Measurements from ENCODE around the gene KRT86. TPM values are rescaled to one million over a fixed set of nuclear protein-coding genes. Genes with fewer than 3 reads are reported as not detected.

KRT86 gene
- total and polyA plus RNA-seq, 2 of the 13 experiments (the other 11 are each of a cell fraction or from before 2014, with no cell fraction given) = not detected

GRCh38 chr12:52356031-52356761 is 81.8 kb downstream of the KRT86 start (continued):
- TF ChIP-seq HDAC6 (IDR thresholded peaks at IDR 0.05; ENCODE audit: low read depth, low read length) = no peak
- TF ChIP-seq BHLHE40 (IDR thresholded peaks at IDR 0.05; ENCODE audit: low read length) = no peak
- TF ChIP-seq PTBP1 (IDR thresholded peaks at IDR 0.05; ENCODE audit: low read depth, low read length, poor library complexity, severe bottlenecking) = no peak
- TF ChIP-seq ZNF124 (CRISPR knock-in tag; IDR thresholded peaks at IDR 0.05) = no peak

GRCh38 chr12:52356762-52357580 is 82.5 kb downstream of the KRT86 start:
- ATAC-seq (no peak), FAIRE-seq (no peak), DNase-seq (ENCODE audit: low spot score) (no peak)
- no peaks in the 10 kb centered on the region for H3K9me3 ChIP-seq (ENCODE audit: low read length)
- peaks cover 0 to 8% of the 10 kb centered on the region in 2 experiments; a peak in 1 of 5 replicates for H3K27me3 ChIP-seq (ENCODE audit: control insufficient read depth in 1 of 2, insufficient read depth in 2 of 2, low read length in 2 of 2)
- ChIA-PET POLR2A (no interaction called here), CTCF (ENCODE audit: low intra/inter-chr PET ratio, low total read pairs) (no interaction called here)
- H2AFZ ChIP-seq (ENCODE audit: low read length) = no peak overlapping the region
- no peaks in the 10 kb centered on the region for H3K4me1 ChIP-seq (ENCODE audit: insufficient read depth, low read length)
- H3K9ac ChIP-seq (ENCODE audit: insufficient read depth, low read depth, low read length) = no peak overlapping the region
- H3K4me3 ChIP-seq (replicated peaks in 1 of 3; ENCODE audit: insufficient read depth in 1 of 3, low read depth in 2 of 3, low read length in 3 of 3) = no peak overlapping the region
- no peaks in the 10 kb centered on the region for H3K36me3 ChIP-seq (replicated peaks in 1 of 2; ENCODE audit: control insufficient read depth in 1 of 2, insufficient read depth in 2 of 2, low read length in 2 of 2)
- H3K4me2 ChIP-seq (ENCODE audit: low read depth, low read length) = no peak overlapping the region
- 29% methylated on average over 11 of the region's 20 CpGs for WGBS (ENCODE audit: low lambda C conversion rate)
- BruUV-seq (replicated peaks) = no TSS peak
- intact Hi-C loops (cut with micrococcal nuclease; ENCODE audit: unreplicated experiment) (no loop called here), in situ Hi-C loops (cut with HindIII; ENCODE audit: extremely low pct_ligation_motif_present, low pct_unique_long_range_greater_than_20kb) (no loop called here)
- no peak overlapping the region for H3K27ac ChIP-seq (ENCODE audit: extremely low read length, insufficient read depth, low read length)
- no peaks in the 10 kb centered on the region for H3K79me2 ChIP-seq (ENCODE audit: insufficient read depth, low read length)
- no peaks in the 10 kb centered on the region for H4K20me1 ChIP-seq (ENCODE audit: insufficient read depth, low read length)
- no peak for TF ChIP-seq ZNF564 (CRISPR knock-in tag; IDR thresholded peaks at IDR 0.05)
- TF ChIP-seq ZFP41 (CRISPR knock-in tag; IDR thresholded peaks at IDR 0.05; ENCODE audit: borderline replicate concordance) = no peak
- no peak for TF ChIP-seq ZFP90 (CRISPR knock-in tag; IDR thresholded peaks at IDR 0.05; ENCODE audit: borderline replicate concordance)
- no peak for TF ChIP-seq ARID4A (CRISPR knock-in tag; IDR thresholded peaks at IDR 0.05; ENCODE audit: borderline replicate concordance)
- TF ChIP-seq ZNF773 (CRISPR knock-in tag; IDR thresholded peaks at IDR 0.05; ENCODE audit: borderline replicate concordance) = no peak
- TF ChIP-seq ZNF580 (CRISPR knock-in tag; IDR thresholded peaks at IDR 0.05; ENCODE audit: borderline replicate concordance, low read depth) = no peak
- TF ChIP-seq ZNF629 (CRISPR knock-in tag; conservative IDR thresholded peaks at IDR 0.05) = no peak
- TF ChIP-seq ELF3 (CRISPR knock-in tag; IDR thresholded peaks at IDR 0.05) = no peak
- no peak for TF ChIP-seq TFDP1 (CRISPR knock-in tag; IDR thresholded peaks at IDR 0.05; ENCODE audit: borderline replicate concordance)
- TF ChIP-seq ZBTB2 (CRISPR knock-in tag; IDR thresholded peaks at IDR 0.05; ENCODE audit: low read depth) = no peak

All from HepG2 (cell line).